HT-29 (cell line): ENCODE results near the gene UBE3C. TPM values are rescaled to one million over a fixed set of nuclear protein-coding genes. Genes with fewer than 3 reads are reported as not detected.

Experiments used
- DNase-seq: peaks from one replicate; pipeline ENCODE4 v3.0.0-alpha.2; 2015; ENCODE audit warnings: low spot score
- total RNA-seq: library from RNA; depleted of rRNA; stranded (reverse); fragments of >200 nt; shearing (Covaris generic); gene quantifications from 2 replicates; pipeline ENCODE4 v1.2.3, GENCODE V29; 2014

The UBE3C gene
- total RNA-seq, 1 experiment from 2014 or later = 87.7 TPM

DNA sequence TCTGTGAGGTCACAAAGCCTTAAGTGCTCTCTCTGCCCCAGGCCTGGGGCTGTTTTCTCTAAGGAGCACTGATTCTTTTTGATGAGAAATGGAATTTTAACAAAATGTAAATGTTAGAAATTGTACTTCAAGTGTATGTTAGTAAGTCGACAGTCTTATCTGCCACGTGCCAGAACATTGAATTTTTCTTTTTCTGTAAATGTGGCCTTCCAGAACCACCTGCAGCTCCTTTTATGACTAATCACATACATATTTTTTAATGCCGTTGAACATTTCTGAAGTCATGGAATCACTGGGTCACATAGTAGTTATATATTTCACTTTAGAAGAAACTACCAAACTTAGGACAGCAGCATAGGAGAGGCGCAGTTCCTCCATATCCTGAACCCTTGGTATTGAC is 38.0 kb downstream of the UBE3C start:
- no peak for DNase-seq

DNA sequence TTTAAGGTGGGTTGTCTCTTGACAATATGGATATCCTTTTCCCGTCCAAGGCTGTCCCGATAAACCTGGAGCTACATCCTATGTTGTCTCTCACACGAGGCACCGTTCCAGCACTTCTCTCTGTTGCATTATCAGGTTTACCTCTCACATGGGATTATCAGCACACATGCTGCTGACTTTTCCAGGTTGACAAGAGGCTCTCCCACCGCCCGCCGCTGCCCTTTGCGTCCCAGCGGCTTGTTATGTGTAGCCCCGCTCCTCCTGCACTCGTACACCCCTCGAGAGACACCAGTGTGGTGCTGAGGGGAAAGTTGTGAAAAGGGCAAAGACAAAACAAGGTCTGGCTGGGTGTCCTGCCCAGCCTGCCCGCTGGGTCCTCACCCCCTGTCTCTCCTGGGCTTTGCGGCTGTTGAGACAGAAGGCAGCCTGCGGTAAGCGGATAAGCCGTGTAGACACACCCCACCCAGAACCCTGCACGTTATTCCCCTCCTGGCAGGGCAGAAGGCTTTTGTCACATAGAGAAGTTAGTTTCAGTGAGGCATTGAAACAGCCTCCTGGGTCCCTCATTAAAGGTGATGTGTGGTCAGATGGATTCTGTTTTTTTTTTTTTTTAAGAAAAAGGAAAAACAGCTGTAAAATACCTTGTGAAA is 38.7 kb downstream of the UBE3C start:
- no peak for DNase-seq

DNA sequence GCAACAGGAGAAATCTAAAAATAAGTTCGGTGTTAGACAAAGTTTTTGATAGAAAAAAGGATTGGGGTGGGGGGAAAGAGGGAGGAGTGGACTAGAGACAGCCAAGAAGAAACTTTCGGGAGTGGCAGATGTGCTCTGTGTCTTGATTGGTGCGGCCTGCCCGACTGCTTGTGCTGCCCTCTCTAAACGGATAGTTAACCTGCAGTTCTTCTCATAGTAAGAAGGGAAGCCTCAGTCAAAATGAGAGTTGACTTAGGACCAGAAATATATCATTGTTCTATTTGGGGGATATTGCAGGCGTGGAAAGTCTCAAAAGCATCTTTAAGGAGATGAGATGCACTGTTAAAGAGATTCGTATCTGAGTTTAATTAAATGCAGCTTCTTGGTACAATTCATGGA is 39.3 kb downstream of the UBE3C start:
- no peak for DNase-seq

DNA sequence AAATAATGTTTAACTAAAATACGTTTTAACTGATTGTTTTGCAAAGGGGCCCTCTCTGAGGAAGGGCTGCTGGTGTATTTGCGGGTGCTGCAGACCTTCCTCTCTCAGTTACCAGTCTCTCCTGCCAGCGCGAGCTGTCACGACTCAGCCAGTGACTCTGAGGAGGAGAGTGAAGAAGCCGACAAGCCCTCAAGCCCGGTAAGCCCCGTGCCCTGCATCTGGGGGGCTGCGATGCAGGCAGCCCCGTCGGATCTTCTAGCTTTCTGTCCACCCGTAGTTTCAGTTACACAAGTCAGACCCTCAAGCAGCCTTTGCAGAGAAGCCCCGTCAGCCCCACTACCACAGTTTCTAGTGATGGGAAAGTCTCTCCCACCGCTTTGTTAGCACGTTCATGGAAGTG is 45.1 kb downstream of the UBE3C start:
- DNase-seq = no peak

DNA sequence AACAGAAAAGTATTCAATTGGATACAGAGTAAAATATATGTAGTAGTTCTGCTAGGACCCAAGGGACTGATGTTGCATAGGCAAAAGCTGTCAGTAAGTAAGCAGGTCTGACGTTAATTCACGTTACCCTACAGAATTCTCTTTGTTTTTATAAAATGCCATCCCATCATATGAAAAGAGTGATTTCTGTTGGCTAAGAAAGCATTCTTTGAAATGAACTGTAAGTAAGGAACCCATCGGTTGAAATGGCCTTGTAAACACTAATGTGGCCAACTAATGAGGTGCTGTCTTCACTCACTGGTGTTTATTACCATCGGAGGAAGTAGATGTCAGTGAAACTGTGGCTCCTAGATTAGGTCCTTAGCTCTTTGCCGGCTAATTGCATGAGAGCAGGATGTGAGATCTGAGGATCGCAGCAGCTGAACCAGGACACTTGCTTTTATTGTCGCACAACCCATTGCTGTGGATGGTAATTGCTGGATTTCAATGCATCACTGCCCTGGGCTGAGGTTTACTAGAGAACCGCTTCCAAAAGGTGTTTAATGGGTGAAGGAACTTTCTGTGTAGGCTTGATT is 49.5 kb downstream of the UBE3C start:
- no peak for DNase-seq

DNA sequence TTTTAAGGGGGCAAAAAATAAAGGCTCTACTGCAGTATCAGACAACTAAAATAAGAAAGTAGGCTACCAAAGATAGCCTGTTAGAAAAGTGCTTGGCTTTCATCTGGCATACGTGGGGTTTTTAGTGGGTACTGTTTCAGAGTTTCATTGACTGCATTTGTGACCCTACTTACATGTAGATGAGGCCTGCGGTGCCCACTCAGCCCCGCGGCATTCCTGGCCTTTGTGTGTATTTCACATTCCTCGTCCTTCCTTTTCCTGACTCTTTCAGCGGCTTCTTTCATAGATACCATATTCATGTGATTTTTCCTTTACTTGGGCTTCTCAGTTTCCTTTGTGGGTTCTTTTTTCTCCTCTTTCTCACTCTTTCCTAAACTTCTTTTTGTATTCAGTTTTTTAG is 50.7 kb downstream of the UBE3C start:
- DNase-seq = no peak

DNA sequence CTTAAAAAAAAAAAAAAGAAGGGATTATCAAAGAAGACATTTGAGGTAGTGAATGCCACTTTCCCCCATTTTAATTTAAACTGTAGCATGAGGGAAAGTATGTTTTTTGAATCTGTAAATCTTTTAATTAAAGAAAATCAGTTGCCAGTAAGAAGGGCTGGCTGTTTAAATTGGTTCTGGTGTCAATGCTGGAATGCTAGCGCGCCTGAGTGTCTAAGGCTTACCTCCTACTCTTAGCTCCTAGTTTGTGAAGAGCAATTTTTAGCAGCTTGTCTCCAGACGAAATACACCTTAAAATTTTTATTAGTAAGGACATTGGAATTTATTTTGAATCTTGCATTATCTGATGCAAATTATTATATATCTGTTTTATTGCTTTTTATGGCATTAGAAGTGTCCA is 54.1 kb downstream of the UBE3C start:
- no peak for DNase-seq

DNA sequence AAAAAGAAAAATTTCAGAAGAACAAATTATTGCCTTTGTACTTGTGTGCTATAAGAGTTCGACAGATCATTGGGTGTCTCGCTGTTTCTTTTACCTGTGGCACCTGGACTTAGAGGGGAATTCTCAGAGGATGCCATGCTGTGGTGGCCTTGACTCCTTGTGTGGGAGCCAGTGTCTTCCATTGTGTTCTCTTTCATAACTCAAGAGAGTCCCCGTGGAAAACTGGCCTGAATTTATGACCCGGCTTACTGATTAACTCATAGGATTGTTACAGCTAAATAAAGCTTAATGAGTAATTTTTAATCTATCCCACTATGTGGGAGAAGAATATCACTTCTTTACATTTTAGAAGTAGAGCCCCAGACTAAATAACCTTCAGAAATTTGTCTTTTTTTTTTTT is 54.5 kb downstream of the UBE3C start:
- DNase-seq = peak; percentile 26

DNA sequence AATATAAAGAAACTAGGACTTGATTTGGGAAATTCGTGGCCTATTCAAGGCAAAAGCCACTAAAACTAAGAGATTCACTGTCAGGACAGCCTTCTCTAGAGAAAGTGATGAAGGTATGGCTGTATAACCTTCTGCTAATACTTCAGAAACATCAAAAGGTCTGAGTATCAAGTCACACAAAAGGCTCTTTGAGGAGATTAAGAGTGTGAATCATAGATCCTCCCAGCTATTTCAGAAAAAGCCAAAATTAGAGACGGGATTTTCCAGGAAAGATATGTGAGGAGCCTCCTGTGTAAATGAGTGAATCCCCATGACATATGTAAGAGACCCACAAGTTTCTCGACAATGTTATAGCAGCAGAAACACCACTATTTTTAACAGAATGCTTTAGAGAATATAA is 56.2 kb downstream of the UBE3C start:
- no peak for DNase-seq

DNA sequence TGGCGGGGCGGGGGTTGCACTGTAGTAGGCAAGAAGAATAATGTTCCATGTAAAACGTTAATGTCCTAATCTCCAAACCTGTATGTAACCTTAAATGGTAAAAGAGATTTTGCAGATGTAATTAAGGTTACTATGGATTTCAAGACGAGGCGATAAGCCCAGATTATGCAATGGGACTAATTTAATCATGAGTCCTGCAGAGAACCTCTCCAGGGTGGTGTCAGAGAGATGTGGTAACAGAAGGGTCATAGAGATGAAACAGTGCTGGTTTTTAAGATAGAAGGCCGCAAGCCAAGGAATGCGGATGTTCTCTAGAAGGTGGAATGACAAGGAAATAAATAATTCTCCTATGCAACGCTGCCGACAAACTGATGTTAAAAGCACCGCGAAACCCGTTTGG is 57.1 kb downstream of the UBE3C start:
- DNase-seq = no peak

DNA sequence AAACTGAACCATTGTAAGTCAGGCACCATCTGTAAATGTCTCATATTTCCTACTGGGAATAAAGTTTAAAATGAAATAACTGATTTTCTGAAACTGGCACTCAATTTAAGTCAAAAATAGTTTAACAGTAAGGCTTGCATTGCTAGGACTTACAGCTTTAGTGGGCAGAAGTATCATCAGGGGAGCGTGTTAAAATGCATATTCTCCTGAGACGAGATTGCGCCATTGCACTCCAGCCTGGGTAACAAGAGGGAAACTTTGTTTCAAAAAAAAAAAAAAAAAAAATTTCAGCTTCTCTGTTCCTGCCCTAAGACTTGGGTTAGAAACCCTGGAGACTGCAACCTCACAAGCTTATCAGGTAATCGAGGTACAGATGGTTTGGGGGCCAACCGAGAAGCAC is 65.4 kb downstream of the UBE3C start:
- no peak for DNase-seq

DNA sequence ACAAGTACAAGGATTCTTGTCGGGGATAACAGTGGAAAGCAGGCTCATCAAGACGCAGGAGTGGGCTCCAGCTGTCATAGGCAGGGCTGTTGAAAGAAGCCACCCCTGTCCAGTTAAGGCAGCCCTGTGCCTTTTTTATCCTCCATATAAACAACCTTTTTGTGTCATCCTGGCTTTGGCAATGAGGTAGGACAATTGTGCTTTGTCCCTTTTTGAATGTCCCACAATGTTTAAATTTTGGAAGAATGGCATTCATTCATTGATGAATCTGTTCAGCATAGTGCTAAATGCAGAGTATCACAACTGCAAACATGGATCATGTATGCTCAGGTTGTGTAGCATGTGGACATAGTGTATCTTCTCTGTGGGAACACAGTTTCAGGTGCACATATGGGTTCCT is 66.7 kb downstream of the UBE3C start:
- no peak for DNase-seq

DNA sequence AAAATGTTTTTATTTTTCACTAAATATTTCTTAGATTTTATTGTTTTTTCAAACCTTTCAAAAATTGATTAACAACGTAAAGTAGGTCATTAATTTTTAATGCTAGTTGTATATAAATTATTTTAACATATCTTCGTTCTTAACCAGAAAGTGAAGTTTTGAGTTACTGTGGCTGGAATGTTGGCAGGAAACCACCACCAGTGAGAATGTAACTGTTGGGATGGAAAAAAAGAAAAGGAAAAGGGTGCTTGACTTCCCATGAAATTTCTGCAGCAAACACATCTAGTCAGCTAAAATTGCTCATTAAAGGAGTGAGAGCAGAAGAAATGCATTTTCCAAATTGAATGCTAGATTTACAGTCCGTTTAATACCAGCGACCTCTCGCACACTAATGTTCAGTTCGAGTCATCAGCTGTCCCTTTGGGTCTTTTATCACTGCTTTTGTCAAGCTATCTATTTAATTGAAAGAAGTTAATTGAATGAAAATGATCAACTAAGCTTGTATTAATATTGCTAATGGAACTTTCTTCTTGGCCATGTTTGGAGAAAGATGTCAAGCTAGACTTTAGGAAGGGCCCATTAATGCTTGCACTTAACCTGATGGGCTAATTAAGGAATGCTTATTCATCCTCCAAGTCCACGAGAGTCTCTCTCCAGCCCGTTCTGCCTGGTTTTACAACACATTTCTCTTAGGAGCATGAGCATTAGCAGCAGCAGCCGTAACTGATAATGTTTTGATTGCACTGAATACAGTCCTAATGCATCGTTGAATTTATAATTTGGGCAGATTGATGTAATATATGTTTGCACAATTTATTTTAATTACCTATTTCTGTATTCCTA is 70.1 kb downstream of the UBE3C start:
- no peak for DNase-seq

DNA sequence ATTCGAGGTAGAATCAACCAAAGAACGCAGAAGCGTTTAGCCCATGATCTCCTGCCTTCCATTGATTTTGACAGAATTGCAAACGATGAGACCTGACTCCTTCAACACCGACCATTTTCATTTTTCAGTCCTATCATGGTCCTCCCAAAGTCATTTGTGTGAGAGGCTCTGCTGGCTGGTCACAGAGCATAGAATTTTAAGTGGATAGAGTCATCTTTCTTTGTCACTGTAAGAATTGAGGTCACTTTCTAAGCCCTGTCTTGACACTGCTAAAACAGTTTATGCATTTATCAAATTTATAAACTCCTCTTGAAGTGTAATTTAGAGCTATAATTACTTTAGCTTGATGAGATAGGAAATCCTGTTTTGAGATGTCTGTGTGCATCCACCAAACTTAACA is 72.0 kb downstream of the UBE3C start:
- DNase-seq = no peak

DNA sequence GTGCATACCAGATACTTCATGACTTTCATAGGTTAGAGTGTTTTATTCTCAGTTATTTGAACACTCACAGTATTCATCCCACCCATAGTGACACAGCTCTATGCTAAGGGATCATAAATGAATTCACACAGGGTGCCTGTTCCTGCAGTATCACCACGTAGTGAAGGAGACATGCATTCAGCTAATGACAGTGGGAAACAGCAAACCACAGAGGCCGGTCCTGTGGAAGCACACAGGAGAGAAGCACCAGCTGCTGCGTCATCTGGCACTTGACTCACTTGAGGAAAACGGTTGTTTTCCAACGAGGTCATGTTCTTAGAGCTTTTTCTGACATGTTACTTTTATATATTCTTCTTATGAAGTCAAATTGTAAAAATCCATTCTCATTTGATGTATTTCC is 73.0 kb downstream of the UBE3C start:
- DNase-seq = no peak

DNA sequence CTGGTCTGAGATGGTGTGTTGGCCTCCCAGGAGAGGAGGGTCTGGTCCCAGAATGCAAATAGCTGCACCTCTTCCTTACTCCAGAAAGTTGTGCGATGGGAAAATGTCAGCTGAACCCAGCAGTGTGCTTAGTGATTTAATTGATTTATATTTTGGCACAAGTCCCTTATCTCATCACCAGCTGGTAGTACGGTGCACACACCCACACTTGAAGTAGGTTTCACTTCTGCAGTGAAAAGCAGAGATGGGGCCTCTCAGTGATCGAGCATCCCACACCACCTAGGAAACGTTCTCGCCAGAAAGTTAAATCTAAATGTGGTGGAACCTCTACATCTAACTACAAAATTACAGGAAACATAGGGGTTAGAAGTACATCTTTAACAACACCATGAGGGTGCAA is 80.4 kb downstream of the UBE3C start:
- DNase-seq = no peak

DNA sequence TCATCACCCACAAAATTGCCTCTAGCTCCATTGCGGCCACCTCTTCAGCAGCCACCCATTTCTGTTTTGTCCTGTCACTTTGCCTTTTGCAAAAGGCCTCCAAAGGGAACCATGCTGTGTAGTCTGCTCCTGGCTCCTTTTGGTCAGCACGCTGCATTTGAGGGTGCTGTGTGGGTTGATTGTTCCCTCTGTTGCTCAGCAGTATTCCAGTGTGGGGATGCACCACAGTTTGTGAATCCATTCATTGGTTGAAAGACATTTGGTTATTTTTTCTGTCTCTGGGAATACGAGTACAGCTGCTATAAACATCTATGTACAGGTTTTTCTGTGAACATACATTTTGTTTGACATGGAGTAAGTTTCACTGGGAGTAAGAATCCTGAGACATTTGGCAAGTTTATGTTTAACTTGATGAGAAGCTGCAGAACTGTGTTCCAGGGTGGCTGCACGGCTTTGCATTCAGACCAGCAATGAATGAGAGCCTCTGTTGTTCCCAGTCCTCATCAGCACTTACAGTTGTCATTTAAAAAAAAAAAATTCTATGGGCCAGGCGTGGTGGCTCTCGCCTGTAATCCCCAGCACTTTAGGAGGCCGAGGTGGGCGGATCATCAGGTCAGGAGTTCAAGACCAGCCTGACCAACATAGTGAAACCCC is 82.3 kb downstream of the UBE3C start:
- no peak for DNase-seq

DNA sequence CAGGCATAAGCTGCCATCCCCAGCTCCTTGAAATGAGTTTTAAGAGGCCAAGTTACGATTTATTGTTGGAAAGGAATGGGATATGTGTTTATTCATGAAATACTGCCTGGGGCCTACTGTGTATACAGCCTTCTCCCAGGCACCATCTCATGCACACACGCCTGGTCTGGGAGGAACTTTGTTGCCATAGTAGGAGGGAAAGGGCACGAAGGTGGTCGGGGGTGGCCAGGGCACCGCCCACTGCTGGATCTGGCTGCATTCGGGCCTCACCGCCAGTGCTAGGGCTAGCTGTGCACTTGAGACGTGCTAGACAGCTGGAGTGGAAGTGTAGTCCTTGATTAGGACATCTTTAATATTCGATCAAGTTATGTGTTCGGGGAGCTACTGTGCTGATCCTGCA is 84.0 kb downstream of the UBE3C start:
- no peak for DNase-seq

DNA sequence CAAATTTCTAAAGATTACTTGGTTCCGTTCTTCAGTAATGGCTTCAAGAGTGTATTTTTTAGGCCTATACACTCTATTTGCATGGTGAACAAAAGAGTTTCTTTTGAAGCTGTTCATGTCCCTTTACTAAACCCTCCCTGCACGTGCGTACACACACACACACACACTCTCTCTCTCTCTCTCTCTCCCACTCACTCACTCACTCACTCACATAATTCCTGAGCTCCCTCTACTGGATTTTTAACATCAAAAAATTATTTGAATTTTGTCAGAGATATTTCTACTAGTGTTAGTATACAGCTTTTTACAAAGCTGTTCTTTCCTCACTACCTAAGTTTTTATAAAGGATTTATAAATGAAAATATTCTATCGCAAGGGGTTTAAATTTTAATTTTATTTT is 85.9 kb downstream of the UBE3C start:
- DNase-seq = peak; percentile 29

DNA sequence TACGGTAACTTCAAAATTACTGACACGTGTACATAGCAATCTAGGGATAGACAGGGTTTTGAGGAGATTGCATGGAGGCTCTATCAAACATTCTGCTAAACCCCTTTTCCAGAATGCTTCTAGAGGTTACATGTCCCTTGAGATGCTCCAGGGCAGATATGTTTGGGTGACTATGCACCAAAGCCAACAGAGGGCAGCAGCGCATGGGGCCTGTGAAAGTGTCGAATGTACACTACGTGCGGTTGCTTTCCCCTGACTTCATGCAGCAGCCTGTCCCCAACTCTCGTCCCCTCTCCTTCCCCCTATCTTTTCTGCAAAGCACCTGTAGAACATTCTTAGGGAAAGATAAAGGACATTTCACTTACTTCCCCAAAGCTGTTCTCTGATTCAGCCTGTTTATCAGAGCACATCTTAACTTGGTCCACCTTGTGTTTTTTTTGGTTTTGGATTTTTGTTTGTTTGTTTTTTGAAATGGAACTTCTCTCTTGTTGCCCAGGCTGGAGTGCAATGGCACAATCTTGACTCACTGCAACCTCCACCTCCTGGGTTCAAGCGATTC is 90.2 kb downstream of the UBE3C start:
- peak; percentile 42 for DNase-seq

DNA sequence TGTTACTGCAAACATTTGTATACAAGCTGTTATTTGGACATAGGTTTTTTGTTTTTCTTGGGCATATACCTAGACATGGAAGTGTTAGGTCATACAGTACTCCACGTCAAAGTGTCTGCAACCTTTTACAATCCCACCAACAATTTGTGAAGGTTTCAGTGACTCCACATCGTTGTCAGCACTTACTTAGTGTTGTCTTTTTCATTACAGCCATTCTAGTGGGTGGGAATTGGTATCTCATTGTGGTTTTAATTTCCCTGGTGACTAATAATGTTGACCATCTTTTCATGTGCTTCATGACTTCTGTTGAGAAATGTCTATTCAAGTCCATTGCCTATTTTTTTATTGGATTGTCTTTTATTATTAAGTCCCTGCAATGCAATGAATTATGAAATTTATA is 95.0 kb downstream of the UBE3C start:
- DNase-seq = no peak

DNA sequence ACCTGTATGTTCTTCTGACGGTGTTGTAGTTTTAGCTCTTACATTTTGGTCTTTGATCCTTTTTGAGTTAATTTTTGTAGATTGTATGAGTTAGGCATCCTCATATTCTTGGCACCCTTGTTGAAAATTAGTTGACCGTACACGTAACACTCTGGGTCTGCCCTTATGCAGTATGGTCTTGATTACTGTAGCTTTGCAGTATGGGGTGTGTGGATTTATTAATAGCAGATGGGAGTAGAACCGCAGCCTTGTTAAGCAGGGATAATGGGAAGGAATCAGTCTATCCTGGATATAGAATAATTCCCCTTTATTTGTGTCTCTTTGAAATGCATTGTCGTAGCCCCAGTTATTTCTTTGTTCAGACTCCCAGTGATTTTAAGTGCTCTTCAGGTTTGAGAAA is 95.5 kb downstream of the UBE3C start:
- DNase-seq = no peak
